Upper lobe of right lung (tissue), 1 donor: Measurements from ENCODE around the gene PLEKHM3. TPM values are rescaled to one million over a fixed set of nuclear protein-coding genes. Genes with fewer than 3 reads are reported as not detected.
"Not testable (repeated sequence)": the region's sequence is repeated elsewhere in the genome, so short reads cannot be mapped to it uniquely, and the experiment has no call there.

ENCODE experiments used
- ATAC-seq: fragments of 200-7000 bp; cut with Tn5 transposase; one replicate; pipeline ENCODE4 v1.9.1; 2020; ENCODE audit warnings: mild to moderate bottlenecking, moderate library complexity
- DNase-seq: peaks from one replicate; pipeline ENCODE4 v3.0.0-alpha.2; 2020
- H3K27ac ChIP-seq: fragments of 200-600 bp; one replicate; pipeline ENCODE4 v1.8.0; 2022
- H3K27me3 ChIP-seq: fragments of 200-600 bp; one replicate; pipeline ENCODE4 v1.8.0; 2022; ENCODE audit warnings: mild to moderate bottlenecking
- H3K36me3 ChIP-seq: fragments of 200-600 bp; one replicate; pipeline ENCODE4 v1.8.0; 2022
- H3K4me1 ChIP-seq: fragments of 200-600 bp; one replicate; pipeline ENCODE4 v1.8.0; 2022
- H3K4me3 ChIP-seq: fragments of 200-600 bp; one replicate; pipeline ENCODE4 v1.8.0; 2022; ENCODE audit warnings: mild to moderate bottlenecking
- H3K9me3 ChIP-seq: fragments of 200-600 bp; one replicate; pipeline ENCODE4 v1.8.0; 2022
- intact Hi-C: fragments of 100-400 bp; cut with DNase I; formaldehyde crosslinking; loops from one replicate; pipeline ENCODE4 v1.11.0; 2022
- total RNA-seq: library from RNA; stranded (reverse); fragmentation: NEBNext Ultra II Directional; extraction: Animal tissue kit (Norgen Biotek cat#: 25700); gene quantifications from one replicate; pipeline ENCODE4 v1.2.1, GENCODE V29; 2021
- TF ChIP-seq, protein P1 (sequence below): fragments of 200-600 bp; IDR thresholded peaks from one replicate; pipeline ENCODE4 v1.8.0; 2022; ENCODE audit warnings: antibody characterized with exemption
- donor health status: DM: no; HTN: yes; CAD: no; lungs with severe emphysema.

Gene PLEKHM3
- total RNA-seq, 1 donor from 2014 or later, result 24.5 TPM

- ATAC-seq, result no peak
- TF ChIP-seq, protein P1, sequence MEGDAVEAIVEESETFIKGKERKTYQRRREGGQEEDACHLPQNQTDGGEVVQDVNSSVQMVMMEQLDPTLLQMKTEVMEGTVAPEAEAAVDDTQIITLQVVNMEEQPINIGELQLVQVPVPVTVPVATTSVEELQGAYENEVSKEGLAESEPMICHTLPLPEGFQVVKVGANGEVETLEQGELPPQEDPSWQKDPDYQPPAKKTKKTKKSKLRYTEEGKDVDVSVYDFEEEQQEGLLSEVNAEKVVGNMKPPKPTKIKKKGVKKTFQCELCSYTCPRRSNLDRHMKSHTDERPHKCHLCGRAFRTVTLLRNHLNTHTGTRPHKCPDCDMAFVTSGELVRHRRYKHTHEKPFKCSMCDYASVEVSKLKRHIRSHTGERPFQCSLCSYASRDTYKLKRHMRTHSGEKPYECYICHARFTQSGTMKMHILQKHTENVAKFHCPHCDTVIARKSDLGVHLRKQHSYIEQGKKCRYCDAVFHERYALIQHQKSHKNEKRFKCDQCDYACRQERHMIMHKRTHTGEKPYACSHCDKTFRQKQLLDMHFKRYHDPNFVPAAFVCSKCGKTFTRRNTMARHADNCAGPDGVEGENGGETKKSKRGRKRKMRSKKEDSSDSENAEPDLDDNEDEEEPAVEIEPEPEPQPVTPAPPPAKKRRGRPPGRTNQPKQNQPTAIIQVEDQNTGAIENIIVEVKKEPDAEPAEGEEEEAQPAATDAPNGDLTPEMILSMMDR, result no peak
- Histone ChIP-seq H3K4me1 (peaks cover 15% of the 10 kb centered on the region), H3K36me3 (no peaks in the 10 kb centered on the region), H3K9me3 (no peaks in the 10 kb centered on the region), H3K27ac (no peak overlapping the region), H3K27me3 (no peaks in the 10 kb centered on the region), H3K4me3 (no peak overlapping the region)
- intact Hi-C loops, result no loop called here
- DNase-seq, result no peak
Observed at GRCh38 chr2:207813221-207813916, 212.0 kb downstream of the PLEKHM3 start.

- TF ChIP-seq, protein P1, result no peak
- intact Hi-C loops, result no loop called here
- ATAC-seq, result no peak
- DNase-seq, result no peak
- Histone ChIP-seq H3K4me1 (peaks cover 15% of the 10 kb centered on the region), H3K4me3 (no peak overlapping the region), H3K27ac (no peak overlapping the region), H3K9me3 (no peaks in the 10 kb centered on the region), H3K36me3 (no peaks in the 10 kb centered on the region), H3K27me3 (no peaks in the 10 kb centered on the region)
Observed at GRCh38 chr2:207812726-207813080, 212.6 kb downstream of the PLEKHM3 start.

DNA sequence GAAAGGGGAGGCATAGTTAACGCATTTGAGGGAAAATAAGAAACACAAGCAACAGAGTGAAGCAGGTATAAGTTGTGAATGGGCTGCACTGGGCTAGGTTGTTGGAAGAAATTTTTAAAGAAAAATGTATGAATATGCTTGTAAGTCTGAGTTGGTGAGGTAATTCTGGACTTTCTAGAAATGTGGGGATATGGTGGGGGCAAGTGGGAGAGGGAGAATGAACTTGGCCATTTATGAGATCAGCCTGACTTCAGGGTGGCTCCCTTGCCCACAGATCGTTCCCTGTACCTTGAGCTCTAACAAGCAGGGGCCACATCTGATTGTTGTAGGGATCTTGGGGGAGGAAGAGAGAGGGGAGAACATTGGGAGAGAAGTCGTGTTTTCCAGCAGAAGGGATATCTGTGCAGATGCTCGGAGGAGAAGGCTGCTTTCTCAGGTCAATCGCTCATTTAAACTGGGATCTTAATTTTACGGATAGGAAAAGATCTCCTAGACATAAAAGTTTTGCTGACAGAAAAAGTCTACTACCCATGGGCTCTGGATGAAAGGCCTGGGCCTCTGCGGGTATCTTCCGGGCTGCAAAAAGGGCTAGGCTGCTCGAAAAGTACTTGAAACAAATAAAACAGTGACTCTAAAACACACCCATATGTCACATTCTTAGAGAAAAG, 213.1 kb downstream of the PLEKHM3 start:
- Histone ChIP-seq H3K9me3 (no peaks in the 10 kb centered on the region), H3K4me3 (no peak overlapping the region), H3K27ac (no peak overlapping the region), H3K36me3 (no peaks in the 10 kb centered on the region), H3K4me1 (peaks cover 15% of the 10 kb centered on the region), H3K27me3 (no peaks in the 10 kb centered on the region)
- ATAC-seq (no peak), DNase-seq (no peak)
- intact Hi-C loops, result no loop called here
- TF ChIP-seq, protein P1, result no peak

GRCh38 chr2:207811658-207812057, 213.7 kb downstream of the PLEKHM3 start:
- H3K27ac ChIP-seq, H3K36me3 ChIP-seq, H3K9me3 ChIP-seq, H3K4me3 ChIP-seq, ATAC-seq, intact Hi-C loops, DNase-seq, H3K27me3 ChIP-seq: not testable (repeated sequence)
- peaks cover 15% of the 10 kb centered on the region for H3K4me1 ChIP-seq

GRCh38 chr2:207810200-207810788, 215.0 kb downstream of the PLEKHM3 start:
- intact Hi-C loops, result no loop called here
- H3K4me3 ChIP-seq, result peak overlapping the region; percentile 36
- peaks cover 15% of the 10 kb centered on the region for H3K4me1 ChIP-seq
- H3K9me3 ChIP-seq, result no peaks in the 10 kb centered on the region
- no peaks in the 10 kb centered on the region for H3K36me3 ChIP-seq
- peak; percentile 5 for ATAC-seq
- no peaks in the 10 kb centered on the region for H3K27me3 ChIP-seq
- TF ChIP-seq, protein P1, result no peak
- H3K27ac ChIP-seq, result peak overlapping the region; percentile 65
- DNase-seq, result no peak

GRCh38 chr2:207808119-207808518, 217.2 kb downstream of the PLEKHM3 start:
- DNase-seq, result no peak
- Histone ChIP-seq H3K27me3 (no peaks in the 10 kb centered on the region), H3K4me1 (peaks cover 15% of the 10 kb centered on the region), H3K36me3 (no peaks in the 10 kb centered on the region), H3K9me3 (no peaks in the 10 kb centered on the region), H3K27ac (no peak overlapping the region), H3K4me3 (no peak overlapping the region)
- ATAC-seq, result no peak
- intact Hi-C loops, result no loop called here
- TF ChIP-seq, protein P1, result no peak
